Measurements from ENCODE around the gene RIPOR3.
"Not testable (repeated sequence)": the region's sequence is repeated elsewhere in the genome, so short reads cannot be mapped to it uniquely, and the experiment has no call there.

RIPOR3 gene

DNA sequence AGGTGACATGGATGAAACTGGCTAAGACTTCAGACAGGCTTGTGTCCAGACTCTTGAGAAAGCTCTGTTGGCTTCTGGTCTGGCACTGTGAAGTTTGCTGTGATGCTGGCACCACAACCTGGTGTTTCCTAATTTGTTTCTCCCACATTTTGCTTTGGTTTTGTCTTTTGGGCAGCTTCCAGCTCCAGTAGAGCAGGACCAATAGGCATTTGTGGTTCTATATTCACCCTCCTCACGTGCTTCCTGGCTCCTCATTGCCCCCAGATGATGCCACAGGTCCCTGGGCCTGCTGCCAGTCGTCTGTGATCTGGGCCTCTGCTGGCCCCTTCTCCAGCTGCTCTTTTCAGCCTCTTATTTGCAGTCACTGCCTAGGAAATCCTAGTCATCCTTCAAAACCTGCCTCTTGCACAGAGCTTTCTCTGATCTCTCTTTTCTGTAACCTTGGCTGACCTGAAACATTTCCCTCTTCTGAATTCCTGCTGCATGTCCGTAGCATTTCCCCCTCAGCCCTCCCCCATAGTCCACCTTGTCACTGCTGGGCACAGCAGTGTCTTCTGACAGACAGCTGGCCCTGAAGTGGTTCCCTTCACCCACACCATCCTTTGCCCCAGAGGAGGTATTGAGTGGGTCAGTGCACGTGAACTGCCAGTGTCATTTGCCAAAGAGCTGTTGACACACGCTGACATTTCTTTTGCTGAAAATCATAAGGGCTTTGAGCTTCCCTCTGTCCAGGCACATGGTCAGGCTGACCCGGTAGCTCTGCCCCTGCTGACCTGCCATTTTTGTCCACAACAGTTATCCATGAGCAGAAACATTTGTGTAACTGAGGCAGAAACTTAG is 118.2 kb downstream of the RIPOR3 start:
- DNase-seq (ENCODE audit: insufficient read length) (no peak), FAIRE-seq (no peak)
- TF ChIP-seq TAF1 (IDR thresholded peaks at IDR 0.05; ENCODE audit: borderline replicate concordance, low read depth, low read length) (no peak), POLR2A (IDR thresholded peaks at IDR 0.05; ENCODE audit: low read depth, low read length) (no peak), POLR2AphosphoS5 (IDR thresholded peaks at IDR 0.05; ENCODE audit: low read depth, low read length) (no peak)

DNA sequence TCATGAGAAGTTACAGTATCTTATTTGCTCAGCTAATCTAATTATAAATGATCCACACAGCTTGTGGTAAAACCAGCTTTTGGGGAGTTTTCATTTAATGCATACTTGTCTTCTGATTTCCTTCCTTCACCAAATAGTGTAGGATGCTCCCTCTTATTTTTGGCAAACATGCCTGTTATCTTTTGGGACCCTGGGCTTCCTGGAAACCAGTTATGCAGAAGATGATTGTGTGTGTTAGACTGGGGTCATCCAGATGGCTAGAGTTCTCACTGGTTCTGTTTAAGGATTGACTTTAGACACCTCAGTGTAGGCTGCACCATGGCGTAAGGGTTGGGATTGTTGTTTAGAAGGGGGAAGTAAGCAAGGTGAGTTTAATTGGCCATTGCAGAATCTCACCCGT is 119.9 kb downstream of the RIPOR3 start:
- TF ChIP-seq TAF1 (IDR thresholded peaks at IDR 0.05; ENCODE audit: borderline replicate concordance, low read depth, low read length): no peak
- no peak for TF ChIP-seq POLR2A (IDR thresholded peaks at IDR 0.05; ENCODE audit: low read depth, low read length)
- TF ChIP-seq POLR2AphosphoS5 (IDR thresholded peaks at IDR 0.05; ENCODE audit: low read depth, low read length): no peak
- FAIRE-seq: no peak
- DNase-seq (ENCODE audit: insufficient read length): no peak

DNA sequence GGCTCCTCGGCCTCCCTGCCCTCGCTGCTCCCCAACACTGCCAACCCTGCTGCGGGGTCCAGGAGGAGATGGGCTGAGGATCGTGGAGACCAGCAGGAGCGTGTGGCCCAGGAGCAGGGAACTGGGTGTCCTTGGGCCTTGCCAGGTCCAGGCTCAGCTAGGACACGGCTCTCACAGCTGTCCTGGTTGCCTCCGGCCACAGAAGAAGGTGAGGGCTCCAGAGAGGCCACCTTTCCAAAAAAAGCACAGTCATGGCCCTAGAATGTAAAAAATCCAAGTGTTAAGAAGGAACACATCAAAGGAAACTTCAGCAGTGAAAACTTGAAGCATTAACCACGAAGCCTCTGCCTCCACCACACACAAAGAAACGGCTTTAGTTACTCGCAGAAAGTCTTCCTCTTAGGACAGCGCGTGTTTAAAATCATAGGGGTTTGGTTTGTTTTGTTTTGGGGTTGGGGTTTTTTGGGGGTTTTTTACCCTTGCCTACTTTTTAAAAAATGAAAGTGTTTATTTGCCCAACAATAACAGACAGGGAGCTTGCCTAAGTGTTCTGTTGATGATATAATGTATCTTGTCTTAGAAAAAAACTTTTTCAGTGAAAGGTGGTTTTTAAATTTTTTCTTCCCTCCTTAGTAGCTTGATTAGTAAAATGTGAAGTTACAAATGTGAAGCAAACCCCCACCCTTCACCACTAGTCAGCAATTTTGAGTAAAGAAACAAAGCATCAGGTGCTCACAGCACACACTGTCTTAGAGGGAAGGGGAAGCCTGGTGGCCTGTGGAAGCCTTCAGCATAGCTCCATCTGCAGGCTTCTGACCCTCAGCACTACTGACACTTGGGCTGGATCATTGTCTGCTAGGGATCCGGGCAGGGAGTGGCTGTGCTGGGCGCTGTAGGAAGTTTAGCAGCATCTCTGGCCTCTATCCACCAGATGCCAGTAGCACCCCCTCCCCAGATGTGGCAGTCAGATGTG is 121.2 kb downstream of the RIPOR3 start:
- no peak for DNase-seq (ENCODE audit: insufficient read length)
- FAIRE-seq: peak; percentile 91

DNA sequence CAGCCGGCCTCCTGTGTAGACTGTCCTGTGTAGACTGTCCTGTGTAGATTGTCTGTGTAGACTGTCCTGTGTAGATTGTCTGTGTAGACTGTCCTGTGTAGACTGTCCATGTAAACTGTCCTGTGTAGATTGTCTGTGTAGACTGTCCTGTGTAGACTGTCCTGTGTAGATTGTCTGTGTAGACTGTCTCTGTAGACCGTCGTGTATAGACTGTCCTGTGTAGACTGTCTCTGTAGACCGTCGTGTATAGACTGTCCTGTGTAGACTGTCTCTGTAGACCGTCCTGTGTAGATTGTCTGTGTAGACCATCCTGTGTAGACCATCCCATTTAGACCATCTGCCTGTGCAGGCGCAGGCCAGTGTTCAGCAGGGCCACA is 121.9 kb downstream of the RIPOR3 start:
- not testable (repeated sequence) for FAIRE-seq; DNase-seq (ENCODE audit: insufficient read length)

More for the DNA sequence above, 121.2 kb downstream of the RIPOR3 start:
- 0 out of 2 replicates have a peak, but pooled peaks have one; percentile 30 for TF ChIP-seq POLR2AphosphoS5 (IDR thresholded peaks at IDR 0.05; ENCODE audit: low read depth, low read length)
- TF ChIP-seq POLR2A (IDR thresholded peaks at IDR 0.05; ENCODE audit: low read depth, low read length): 0 out of 2 replicates have a peak, but pooled peaks have one; percentile 25
- TF ChIP-seq TAF1 (IDR thresholded peaks at IDR 0.05; ENCODE audit: borderline replicate concordance, low read depth, low read length): no peak

- FAIRE-seq: no peak
- no peak for TF ChIP-seq TAF1 (IDR thresholded peaks at IDR 0.05; ENCODE audit: borderline replicate concordance, low read depth, low read length)
- no peak for TF ChIP-seq POLR2AphosphoS5 (IDR thresholded peaks at IDR 0.05; ENCODE audit: low read depth, low read length)
- TF ChIP-seq POLR2A (IDR thresholded peaks at IDR 0.05; ENCODE audit: low read depth, low read length): no peak
These were observed 122.8 kb downstream of the RIPOR3 start for GRCh38 chr20:50568549-50568942.

GRCh38 chr20:50567860-50568548 is 123.3 kb downstream of the RIPOR3 start:
- FAIRE-seq (no peak), DNase-seq (ENCODE audit: insufficient read length) (no peak)
- TF ChIP-seq POLR2AphosphoS5 (IDR thresholded peaks at IDR 0.05; ENCODE audit: low read depth, low read length): no peak
- TF ChIP-seq TAF1 (IDR thresholded peaks at IDR 0.05; ENCODE audit: borderline replicate concordance, low read depth, low read length): no peak
- no peak for TF ChIP-seq POLR2A (IDR thresholded peaks at IDR 0.05; ENCODE audit: low read depth, low read length)

More at GRCh38 chr20:50568549-50568942, 122.8 kb downstream of the RIPOR3 start:
- no peak for DNase-seq (ENCODE audit: insufficient read length)

GRCh38 chr20:50565871-50566270 is 125.5 kb downstream of the RIPOR3 start:
- no peak for DNase-seq (ENCODE audit: insufficient read length)
- no peak for FAIRE-seq
- no peak for TF ChIP-seq POLR2AphosphoS5 (IDR thresholded peaks at IDR 0.05; ENCODE audit: low read depth, low read length)
- TF ChIP-seq TAF1 (IDR thresholded peaks at IDR 0.05; ENCODE audit: borderline replicate concordance, low read depth, low read length): no peak
- TF ChIP-seq POLR2A (IDR thresholded peaks at IDR 0.05; ENCODE audit: low read depth, low read length): no peak

DNA sequence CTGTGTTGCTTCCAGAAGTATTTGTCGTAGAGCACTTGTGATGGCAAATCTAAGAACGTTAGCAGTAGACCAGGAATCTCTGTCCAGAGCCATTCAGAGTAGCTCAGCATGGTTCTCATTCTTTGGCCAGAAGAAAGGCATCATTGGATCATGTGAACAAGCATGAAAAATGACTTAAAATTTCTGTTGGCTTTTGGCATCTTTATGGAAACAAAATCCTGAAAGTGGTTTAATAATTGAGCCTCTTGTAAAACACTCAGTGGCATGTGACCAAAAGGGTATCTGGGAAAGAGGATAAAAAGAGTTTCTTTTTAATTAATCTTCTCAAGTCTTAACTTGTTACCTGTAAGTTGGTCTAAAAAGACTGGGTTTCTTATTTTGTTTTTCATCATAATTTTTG is 126.0 kb downstream of the RIPOR3 start:
- no peak for DNase-seq (ENCODE audit: insufficient read length)
- TF ChIP-seq TAF1 (IDR thresholded peaks at IDR 0.05; ENCODE audit: borderline replicate concordance, low read depth, low read length) (no peak), POLR2A (IDR thresholded peaks at IDR 0.05; ENCODE audit: low read depth, low read length) (no peak), POLR2AphosphoS5 (IDR thresholded peaks at IDR 0.05; ENCODE audit: low read depth, low read length) (no peak)
- FAIRE-seq: no peak

DNA sequence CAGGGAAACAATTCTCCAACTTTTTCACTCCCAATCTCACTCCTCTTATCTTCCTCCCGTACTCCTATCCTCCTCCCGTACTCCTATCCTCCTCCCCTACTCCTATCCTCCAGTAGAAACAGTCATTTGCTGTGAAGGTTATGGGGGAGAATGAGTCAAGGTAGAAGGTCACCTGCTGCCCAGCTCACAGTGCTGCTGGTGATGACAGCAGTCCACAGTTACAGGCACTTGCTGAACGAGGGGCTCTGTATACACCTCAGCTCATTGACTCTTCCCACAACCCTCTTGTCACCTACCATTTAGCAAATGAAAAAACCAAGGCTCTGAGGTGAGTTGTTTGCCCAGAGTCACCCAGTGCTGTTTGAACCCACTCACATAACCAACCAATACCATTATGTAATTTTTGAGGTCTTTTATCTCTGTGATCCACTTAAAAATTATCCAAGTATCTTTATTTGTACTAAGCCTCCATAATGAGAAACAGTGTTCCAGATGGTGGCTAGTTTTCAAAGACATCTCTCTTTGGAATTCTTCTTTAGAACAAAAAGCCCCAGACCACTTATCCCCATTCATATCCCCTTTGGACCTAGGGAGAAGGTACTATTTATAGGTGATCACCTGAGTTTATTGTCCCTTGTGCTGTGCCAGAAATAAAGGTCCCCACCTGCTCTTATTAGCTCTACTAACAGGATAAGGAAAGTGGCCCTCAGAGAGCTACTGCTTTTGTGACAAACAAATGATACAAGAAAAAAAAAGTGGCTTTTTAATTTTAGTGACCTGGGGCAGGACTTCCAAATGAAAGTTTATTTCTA is 128.0 kb downstream of the RIPOR3 start:
- FAIRE-seq: no peak
- no peak for TF ChIP-seq TAF1 (IDR thresholded peaks at IDR 0.05; ENCODE audit: borderline replicate concordance, low read depth, low read length)

GRCh38 chr20:50562262-50562701 is 129.1 kb downstream of the RIPOR3 start:
- FAIRE-seq: no peak
- TF ChIP-seq POLR2AphosphoS5 (IDR thresholded peaks at IDR 0.05; ENCODE audit: low read depth, low read length): no peak
- TF ChIP-seq POLR2A (IDR thresholded peaks at IDR 0.05; ENCODE audit: low read depth, low read length): no peak
- no peak for TF ChIP-seq TAF1 (IDR thresholded peaks at IDR 0.05; ENCODE audit: borderline replicate concordance, low read depth, low read length)
- DNase-seq (ENCODE audit: insufficient read length): no peak

More for the DNA sequence above, 128.0 kb downstream of the RIPOR3 start:
- no peak for DNase-seq (ENCODE audit: insufficient read length)
